SIG-M5 treated with dmso at 0.1 percent for 504 hours (cell line): ENCODE results near the gene ITPKC.
A peak's percentile ranks its signal among the peaks of the same experiment; 100 is the strongest.

ENCODE experiments used
- DNase-seq: peaks from one replicate; lab custom pipeline; 2025; ENCODE audit not compliant: unreplicated experiment; lab: John Stamatoyannopoulos, UW

Gene ITPKC

GRCh38 chr19:40716482-40717324 lies at the start of gene ITPKC, which contains the start of gene COQ8B:
Gene ITPKC (plus strand): TSS chr19:40717112. CDS start chr19:40717136, 24 bp downstream.
Gene COQ8B (minus strand): TSS chr19:40716886. CDS start chr19:40714632, 2,254 bp downstream.
- DNase-seq = peak; percentile 89

GRCh38 chr19:40667602-40668001 lies 49.3 kb upstream of the ITPKC start:
- DNase-seq = no peak

- no peak for DNase-seq
Observed at GRCh38 chr19:40668991-40669614, 47.8 kb upstream of the ITPKC start.

- no peak for DNase-seq
Observed at GRCh38 chr19:40671404-40671803, 45.5 kb upstream of the ITPKC start.

- no peak for DNase-seq
Observed at GRCh38 chr19:40672038-40672437, 44.9 kb upstream of the ITPKC start.

- DNase-seq = no peak
Observed at GRCh38 chr19:40672573-40673299, 44.2 kb upstream of the ITPKC start.

GRCh38 chr19:40673397-40673796 lies 43.5 kb upstream of the ITPKC start:
- no peak for DNase-seq

- DNase-seq = no peak
Observed at GRCh38 chr19:40674291-40674690, 42.6 kb upstream of the ITPKC start.

- no peak for DNase-seq
Observed at GRCh38 chr19:40677156-40677555, 39.8 kb upstream of the ITPKC start.

GRCh38 chr19:40681039-40681438 lies 35.9 kb upstream of the ITPKC start:
- DNase-seq = no peak

GRCh38 chr19:40682431-40682964 lies 34.4 kb upstream of the ITPKC start:
- no peak for DNase-seq

GRCh38 chr19:40683437-40683836 lies 33.5 kb upstream of the ITPKC start:
- DNase-seq = no peak

- no peak for DNase-seq
Observed at GRCh38 chr19:40684280-40684679, 32.6 kb upstream of the ITPKC start.

GRCh38 chr19:40685016-40685526 lies 31.8 kb upstream of the ITPKC start:
- no peak for DNase-seq

GRCh38 chr19:40685563-40685962 lies 31.3 kb upstream of the ITPKC start:
- no peak for DNase-seq

- no peak for DNase-seq
Observed at GRCh38 chr19:40686882-40687524, 29.9 kb upstream of the ITPKC start.

- DNase-seq = no peak
Observed at GRCh38 chr19:40687525-40688016, 29.3 kb upstream of the ITPKC start.

- no peak for DNase-seq
Observed at GRCh38 chr19:40688309-40688708, 28.6 kb upstream of the ITPKC start.

- no peak for DNase-seq
Observed at GRCh38 chr19:40688987-40689338, 27.9 kb upstream of the ITPKC start.

- DNase-seq = no peak
Observed at GRCh38 chr19:40689339-40690049, 27.4 kb upstream of the ITPKC start.
